ENCODE data around the gene GMDS.

Gene GMDS

DNA sequence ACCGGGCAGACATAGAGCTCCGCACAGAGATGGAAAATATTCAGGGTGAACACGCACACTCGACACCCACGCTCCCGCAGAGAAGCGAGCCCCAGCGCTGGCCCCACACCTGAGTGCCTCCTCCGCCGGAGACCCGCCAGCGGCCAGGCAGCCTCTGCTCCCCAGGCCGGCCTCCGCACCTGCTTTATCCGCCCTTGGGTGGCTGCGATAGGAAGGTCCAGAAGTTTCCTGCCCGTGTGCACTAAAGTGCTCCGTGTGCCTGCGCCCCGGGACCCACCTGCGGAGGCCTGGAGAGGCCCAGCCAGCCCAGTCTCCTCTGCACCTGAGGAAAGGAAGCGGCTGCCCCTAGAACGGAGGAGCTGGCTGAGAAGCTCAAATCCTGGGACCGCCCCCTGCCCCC is 646.5 kb downstream of the GMDS start:
- Histone ChIP-seq H3K4me1 (peaks cover 0 to 16% (median 5%) of the 10 kb centered on the region in 4 donors), H3K4me3 (no peak overlapping the region), H3K9me3 (no peaks in the 10 kb centered on the region), H3K36me3 (no peaks in the 10 kb centered on the region), H3K27ac (no peak overlapping the region), H3K27me3 (peaks cover 0 to 9% of the 10 kb centered on the region in 2 donors)
- TF ChIP-seq, protein P1, sequence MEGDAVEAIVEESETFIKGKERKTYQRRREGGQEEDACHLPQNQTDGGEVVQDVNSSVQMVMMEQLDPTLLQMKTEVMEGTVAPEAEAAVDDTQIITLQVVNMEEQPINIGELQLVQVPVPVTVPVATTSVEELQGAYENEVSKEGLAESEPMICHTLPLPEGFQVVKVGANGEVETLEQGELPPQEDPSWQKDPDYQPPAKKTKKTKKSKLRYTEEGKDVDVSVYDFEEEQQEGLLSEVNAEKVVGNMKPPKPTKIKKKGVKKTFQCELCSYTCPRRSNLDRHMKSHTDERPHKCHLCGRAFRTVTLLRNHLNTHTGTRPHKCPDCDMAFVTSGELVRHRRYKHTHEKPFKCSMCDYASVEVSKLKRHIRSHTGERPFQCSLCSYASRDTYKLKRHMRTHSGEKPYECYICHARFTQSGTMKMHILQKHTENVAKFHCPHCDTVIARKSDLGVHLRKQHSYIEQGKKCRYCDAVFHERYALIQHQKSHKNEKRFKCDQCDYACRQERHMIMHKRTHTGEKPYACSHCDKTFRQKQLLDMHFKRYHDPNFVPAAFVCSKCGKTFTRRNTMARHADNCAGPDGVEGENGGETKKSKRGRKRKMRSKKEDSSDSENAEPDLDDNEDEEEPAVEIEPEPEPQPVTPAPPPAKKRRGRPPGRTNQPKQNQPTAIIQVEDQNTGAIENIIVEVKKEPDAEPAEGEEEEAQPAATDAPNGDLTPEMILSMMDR (IDR thresholded peaks at IDR 0.05), result no peak
- intact Hi-C loops (cut with DNase I; ENCODE audit: low total_unique reads), result loop anchor here (5.0 kb wide), 2 partner anchors 1098 to 1153 kb away; partner anchors contain the start of gene MYLK4
- DNase-seq, result no peak

DNA sequence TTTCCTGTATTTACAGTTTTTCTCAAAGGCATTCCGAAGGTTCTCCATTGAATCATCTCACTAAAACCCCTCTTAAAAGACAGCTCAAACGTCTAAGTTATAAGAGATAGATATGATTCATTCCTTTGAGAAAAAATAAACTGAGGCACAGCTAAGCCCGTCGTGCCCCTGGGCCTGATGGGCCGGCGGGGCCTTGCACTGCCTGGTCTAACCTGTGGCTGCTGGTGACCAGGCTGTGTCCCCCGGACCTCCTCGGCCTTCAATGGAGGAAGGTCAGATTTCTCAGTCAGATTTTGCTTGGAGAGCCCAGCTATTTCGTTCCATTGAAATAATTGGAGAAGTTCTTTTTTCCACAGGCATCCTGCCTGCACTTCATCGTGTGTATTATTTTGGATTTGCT is 647.0 kb downstream of the GMDS start:
- Histone ChIP-seq H3K9me3 (no peaks in the 10 kb centered on the region), H3K36me3 (no peaks in the 10 kb centered on the region), H3K4me3 (no peak overlapping the region), H3K27me3 (peaks cover 0 to 9% of the 10 kb centered on the region in 2 donors), H3K27ac (no peak overlapping the region), H3K4me1 (peaks cover 0 to 11% (median 4%) of the 10 kb centered on the region in 4 donors)
- no peak for DNase-seq
- TF ChIP-seq, protein P1 (IDR thresholded peaks at IDR 0.05), result no peak
- intact Hi-C loops (cut with DNase I; ENCODE audit: low total_unique reads), result loop anchor here (5.0 kb wide), 2 partner anchors 1099 to 1154 kb away; partner anchors contain the start of gene MYLK4

DNA sequence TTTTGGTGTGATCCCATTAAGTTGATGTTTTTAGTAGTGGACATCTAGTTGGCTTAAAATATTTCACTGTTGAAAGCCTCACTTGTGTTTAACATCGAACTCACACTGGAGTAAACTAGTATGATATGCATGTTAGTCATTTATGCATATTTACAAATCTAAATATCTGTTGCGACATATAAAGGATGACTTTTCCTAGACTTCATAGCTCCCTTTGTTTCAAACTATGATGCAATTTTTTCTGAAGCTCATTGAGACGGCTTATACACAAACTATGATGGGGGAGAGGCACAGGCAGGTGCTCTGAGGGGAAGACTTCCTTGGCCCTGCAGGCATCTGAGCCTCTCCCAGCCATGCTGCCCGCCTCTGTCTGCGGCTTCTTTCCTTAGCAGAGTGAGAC is 647.5 kb downstream of the GMDS start:
- Histone ChIP-seq H3K4me3 (no peak overlapping the region), H3K36me3 (no peaks in the 10 kb centered on the region), H3K27me3 (peaks cover 0 to 9% of the 10 kb centered on the region in 2 donors), H3K27ac (no peak overlapping the region), H3K9me3 (no peaks in the 10 kb centered on the region), H3K4me1 (peaks cover 0 to 9% (median 3%) of the 10 kb centered on the region in 4 donors)
- intact Hi-C loops (cut with DNase I; ENCODE audit: low total_unique reads), result loop anchor here (5.0 kb wide), 2 partner anchors 1099 to 1154 kb away; partner anchors contain the start of gene MYLK4
- DNase-seq, result no peak
- TF ChIP-seq, protein P1 (IDR thresholded peaks at IDR 0.05), result no peak

DNA sequence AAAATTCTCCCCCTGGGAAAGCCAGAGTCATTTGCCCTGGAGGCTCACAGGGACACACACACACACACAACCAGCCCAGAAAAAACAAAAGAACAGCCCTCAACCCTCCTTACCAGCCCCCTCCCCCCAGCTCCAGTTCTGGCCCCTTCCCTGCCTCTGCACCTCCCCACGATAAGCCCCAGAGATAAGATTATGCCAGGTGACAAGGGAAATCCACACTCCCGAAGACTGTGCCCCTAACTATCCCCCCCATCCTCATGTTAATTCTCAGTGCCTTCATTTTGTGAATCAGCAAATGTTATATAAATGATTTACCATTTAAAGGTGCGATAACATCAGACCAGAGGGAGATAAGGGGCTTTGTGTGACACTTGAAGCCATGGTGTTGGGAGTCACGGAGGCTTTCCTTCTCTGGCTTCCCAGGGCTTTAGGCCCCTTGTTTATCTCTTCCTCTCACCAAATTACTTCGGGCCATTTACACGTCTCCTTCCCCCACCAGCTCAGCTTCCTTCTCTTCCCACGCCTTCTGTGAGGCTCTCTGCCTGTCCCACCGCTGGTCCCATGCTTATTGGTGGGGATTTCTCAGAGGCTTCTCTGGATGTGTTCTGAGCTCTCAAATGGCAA is 648.2 kb downstream of the GMDS start:
- Histone ChIP-seq H3K27me3 (peaks cover 0 to 9% of the 10 kb centered on the region in 2 donors), H3K4me1 (peaks cover 0 to 9% (median 2%) of the 10 kb centered on the region in 4 donors), H3K36me3 (no peaks in the 10 kb centered on the region), H3K4me3 (no peak overlapping the region), H3K27ac (no peak overlapping the region), H3K9me3 (no peaks in the 10 kb centered on the region)
- TF ChIP-seq, protein P1 (IDR thresholded peaks at IDR 0.05), result no peak
- DNase-seq, result no peak
- intact Hi-C loops (cut with DNase I; ENCODE audit: low total_unique reads), result loop anchor here (5.0 kb wide), 2 partner anchors 1100 to 1155 kb away; partner anchors contain the start of gene MYLK4

DNA sequence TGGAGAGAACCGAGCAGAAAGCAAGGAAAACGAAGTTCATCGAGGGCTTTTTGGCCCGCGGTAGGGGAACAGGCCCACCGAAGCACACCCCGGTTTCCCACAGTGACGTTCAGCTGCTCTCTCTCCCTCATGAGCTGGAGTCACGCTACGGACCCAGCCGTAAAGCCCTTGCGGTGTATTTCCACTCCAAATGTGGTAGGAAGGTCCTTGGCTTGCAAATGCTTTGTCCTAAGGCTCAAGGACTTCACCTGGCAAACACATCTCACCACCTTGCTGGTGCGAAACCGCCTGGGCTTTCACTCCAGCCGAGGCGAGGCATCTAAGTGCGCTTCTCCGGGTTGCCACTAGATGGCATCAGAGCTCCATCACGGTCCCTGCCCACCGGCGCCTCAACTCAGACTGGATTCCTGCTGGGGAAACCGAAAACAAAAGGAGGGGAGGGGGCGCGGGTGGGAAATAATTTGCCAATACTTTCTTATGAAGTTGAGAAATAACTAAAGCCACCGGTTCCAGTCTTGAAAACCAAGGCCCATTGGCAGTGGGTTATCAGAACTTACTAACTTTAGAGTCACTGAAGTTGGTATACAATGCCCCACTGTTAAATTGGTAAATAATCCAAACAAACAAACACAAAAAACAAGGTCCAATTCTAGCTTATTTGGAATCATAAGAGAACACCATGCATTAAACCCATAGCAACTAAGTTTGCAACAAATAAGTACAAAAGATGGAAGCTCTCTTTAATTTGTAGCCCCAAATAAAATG is 649.1 kb downstream of the GMDS start:
- intact Hi-C loops (cut with DNase I; ENCODE audit: low total_unique reads), result loop anchor here (5.0 kb wide), 2 partner anchors 1101 to 1156 kb away; partner anchors contain the start of gene MYLK4
- Histone ChIP-seq H3K27me3 (peaks cover 0 to 9% of the 10 kb centered on the region in 2 donors), H3K4me1 (peaks cover 0 to 9% (median 2%) of the 10 kb centered on the region in 4 donors), H3K27ac (no peak overlapping the region), H3K9me3 (no peaks in the 10 kb centered on the region), H3K36me3 (no peaks in the 10 kb centered on the region), H3K4me3 (peak overlapping the region; percentile 20 to 40)
- DNase-seq, result peak in 1 of 2 donors; percentile 80
- TF ChIP-seq, protein P1 (IDR thresholded peaks at IDR 0.05), result peak; percentile 94 to 96

All from tibial artery (tissue), 4 donors.